CMK (cell line): ENCODE results near the gene NME3.

Source experiments
- DNase-seq: peaks from one replicate; pipeline ENCODE4 v3.0.0-alpha.2; 2010; ENCODE audit warnings: low read depth

The NME3 gene

GRCh38 chr16:1768767-1769401 is 2.5 kb downstream of the NME3 start:
- no peak for DNase-seq

- DNase-seq: no peak
Observed at GRCh38 chr16:1768061-1768766, 3.1 kb downstream of the NME3 start.

- DNase-seq: no peak
Observed at GRCh38 chr16:1767116-1767994, 4.0 kb downstream of the NME3 start.

- no peak for DNase-seq
Observed at GRCh38 chr16:1766701-1767100, 4.6 kb downstream of the NME3 start.

GRCh38 chr16:1766231-1766630 is 5.1 kb downstream of the NME3 start:
- no peak for DNase-seq

GRCh38 chr16:1765826-1766225 is 5.5 kb downstream of the NME3 start:
- DNase-seq: no peak

- no peak for DNase-seq
Observed at GRCh38 chr16:1764971-1765370, 6.4 kb downstream of the NME3 start.

- no peak for DNase-seq
Observed at GRCh38 chr16:1763521-1764511, 7.5 kb downstream of the NME3 start.

- DNase-seq: no peak
Observed at GRCh38 chr16:1762879-1763520, 8.3 kb downstream of the NME3 start.

- no peak for DNase-seq
Observed at GRCh38 chr16:1762196-1762878, 9.0 kb downstream of the NME3 start.

- DNase-seq: no peak
Observed at GRCh38 chr16:1761751-1762150, 9.6 kb downstream of the NME3 start.

GRCh38 chr16:1760911-1761310 is 10.4 kb downstream of the NME3 start:
- DNase-seq: no peak

- DNase-seq: no peak
Observed at GRCh38 chr16:1759511-1759910, 11.8 kb downstream of the NME3 start.

GRCh38 chr16:1758923-1759322 is 12.4 kb downstream of the NME3 start:
- DNase-seq: no peak

- no peak for DNase-seq
Observed at GRCh38 chr16:1757714-1758461, 13.5 kb downstream of the NME3 start.

GRCh38 chr16:1754204-1754603 is 17.1 kb downstream of the NME3 start:
- no peak for DNase-seq

GRCh38 chr16:1752853-1753252 is 18.5 kb downstream of the NME3 start:
- DNase-seq: no peak

GRCh38 chr16:1751946-1752345 is 19.4 kb downstream of the NME3 start:
- no peak for DNase-seq

- no peak for DNase-seq
Observed at GRCh38 chr16:1749152-1750117, 21.9 kb downstream of the NME3 start.
